B cell (primary cell): ENCODE results near the gene CACNA1A. TPM values are rescaled to one million over a fixed set of nuclear protein-coding genes. Genes with fewer than 3 reads are reported as not detected.

Experiments
- ATAC-seq: fragments of 200-7000 bp; cut with Tn5 transposase; one replicate; pipeline ENCODE4 v1.10.0; 2021; ENCODE audit warnings: low read depth, mild to moderate bottlenecking, moderate number of reproducible peaks, moderate library complexity
- CTCF ChIA-PET: fragments of 350-600 bp; sonication (Branson Sonifier 250); formaldehyde crosslinking; loops from one replicate; lab custom pipeline; 2021; ENCODE audit warnings: antibody characterized with exemption, inconsistent platforms; lab: Charles Lee
- POLR2A ChIA-PET: fragments of 350-600 bp; sonication (Branson Sonifier 250); formaldehyde crosslinking; loops from one replicate; lab custom pipeline; 2021; ENCODE audit warnings: antibody characterized with exemption; lab: Charles Lee
- DNase-seq: peaks from one replicate; pipeline ENCODE4 v3.0.0; 2013
- H2AFZ ChIP-seq: 2 replicates; pipeline ENCODE4 v1.6.1; 2012; ENCODE audit warnings: mild to moderate bottlenecking, low read depth, low read length; ENCODE audit not compliant: insufficient read depth, poor library complexity, severe bottlenecking
- H3K27ac ChIP-seq, 2 donors: 1 replicate in 1 of 2; 2 replicates in 1 of 2; pipeline ENCODE4 v1.5.1; 2012 to 2013; ENCODE audit warnings: low read length in 2 of 2, mild to moderate bottlenecking in 2 of 2, moderate library complexity in 1 of 2
- H3K27me3 ChIP-seq, 4 experiments: fragments of 200-600 bp in 1 of 4; sonication (generic) in 1 of 4; replicated peaks in 1 of 4; 1 replicate in 2 of 4; 2 replicates in 2 of 4; pipeline versions ENCODE4 v1.6.1 to v1.7.0; 2013 to 2016; ENCODE audit warnings: low read length in 3 of 4, mild to moderate bottlenecking in 2 of 4, mixed read lengths in 1 of 4, moderate library complexity in 1 of 4; ENCODE audit not compliant: insufficient read depth in 4 of 4, control insufficient read depth in 3 of 4; ENCODE audit errors: control extremely low read depth in 1 of 4
- H3K36me3 ChIP-seq, 2 experiments: replicated peaks in 1 of 2; 1 replicate in 1 of 2; 2 replicates in 1 of 2; pipeline versions ENCODE4 v1.6.1 to v1.7.1; 2013; ENCODE audit warnings: low read length in 1 of 2; ENCODE audit not compliant: insufficient read depth in 2 of 2, control insufficient read depth in 1 of 2; ENCODE audit errors: control extremely low read depth in 1 of 2, extremely low read depth in 1 of 2
- H3K4me1 ChIP-seq, 2 donors: fragments of 200-600 bp in 1 of 2; sonication (generic) in 1 of 2; 1 replicate in 1 of 2; 2 replicates in 1 of 2; pipeline versions ENCODE4 v1.5.1 to v1.6.1; 2013 to 2017; ENCODE audit warnings: low read length in 2 of 2; ENCODE audit not compliant: control insufficient read depth in 2 of 2, insufficient read depth in 2 of 2
- H3K4me2 ChIP-seq: replicated peaks from 2 replicates; pipeline ENCODE3; 2012; ENCODE audit warnings: mild to moderate bottlenecking, low read depth, low read length; ENCODE audit not compliant: poor library complexity, severe bottlenecking
- H3K4me3 ChIP-seq, 5 experiments: fragments of 200-600 bp in 1 of 5; sonication (generic) in 1 of 5; 1 replicate in 3 of 5; 2 replicates in 2 of 5; pipeline versions ENCODE4 v1.5.1 to v1.7.0; 2011 to 2016; ENCODE audit warnings: low read length in 4 of 5, mild to moderate bottlenecking in 4 of 5, low read depth in 2 of 5, control low read depth in 1 of 5, moderate library complexity in 1 of 5; ENCODE audit not compliant: insufficient read depth in 1 of 5; ENCODE audit errors: control extremely low read depth in 1 of 5, extremely low read depth in 1 of 5
- H3K79me2 ChIP-seq: fragments of 200-600 bp; sonication (generic); one replicate; pipeline ENCODE4 v1.6.0; 2016; ENCODE audit warnings: low read length; ENCODE audit not compliant: control insufficient read depth, insufficient read depth
- H3K9ac ChIP-seq: fragments of 200-600 bp; sonication (generic); 2 replicates; pipeline ENCODE4 v1.6.1; 2017; ENCODE audit warnings: mild to moderate bottlenecking, low read length, moderate library complexity
- H3K9me3 ChIP-seq, 3 donors: one replicate each; pipeline versions ENCODE4 v1.6.1 to v1.7.1; 2013; ENCODE audit warnings: low read length in 2 of 3; ENCODE audit not compliant: control insufficient read depth in 2 of 3, insufficient read depth in 1 of 3; ENCODE audit errors: control extremely low read depth in 1 of 3
- H4K20me1 ChIP-seq: 2 replicates; pipeline ENCODE4 v1.6.0; 2012; ENCODE audit warnings: mild to moderate bottlenecking, low read length; ENCODE audit not compliant: insufficient read depth, control insufficient read depth, poor library complexity, severe bottlenecking
- H3K27ac Mint-ChIP-seq: one replicate; pipeline ENCODE4 v1.8.0; 2021; ENCODE audit warnings: mixed read lengths
- H3K27me3 Mint-ChIP-seq: one replicate; pipeline ENCODE4 v1.8.0; 2021; ENCODE audit warnings: mixed read lengths
- H3K4me1 Mint-ChIP-seq: one replicate; pipeline ENCODE4 v1.8.0; 2021; ENCODE audit warnings: mixed read lengths
- H3K4me3 Mint-ChIP-seq: one replicate; pipeline ENCODE4 v1.8.0; 2021; ENCODE audit warnings: mixed read lengths
- H3K9me3 Mint-ChIP-seq: one replicate; pipeline ENCODE4 v1.8.0; 2022; ENCODE audit warnings: mixed read lengths; ENCODE audit not compliant: insufficient read depth
- EZH2 ChIP-seq: IDR thresholded peaks from 2 replicates; pipeline ENCODE4 v1.6.1; 2012; ENCODE audit warnings: borderline replicate concordance, low read depth, mild to moderate bottlenecking, moderate library complexity, low read length; ENCODE audit not compliant: insufficient read depth, poor library complexity, severe bottlenecking
- WGBS: methylation state at CpG from one replicate; pipeline ENCODE4 v1.1.5; 2013; ENCODE audit warnings: missing lambda C conversion rate; ENCODE audit not compliant: insufficient coverage; 5-methylcytosine and 5-hydroxymethylcytosine counted together
- intact Hi-C: fragments of 100-400 bp; cut with micrococcal nuclease; formaldehyde crosslinking; loops from one replicate; pipeline ENCODE4 v1.10.0; 2022
- polyA plus RNA-seq: library from polyadenylated mRNA; depleted of rRNA; stranded (reverse); fragments of >200 nt; gene quantifications from 2 replicates; pipeline ENCODE4 v1.2.3, GENCODE V29; 2012
- total RNA-seq, 2 donors: library from RNA; stranded (reverse); fragments of 120-200 nt in 1 of 2; gene quantifications; 1 replicate in 1 of 2; 2 replicates in 1 of 2; pipeline versions ENCODE4 v1.2.3 to v1.2.4, GENCODE V29; 2013 to 2022
- TF ChIP-seq, protein P1 (sequence below): fragments of 200-600 bp; IDR thresholded peaks from one replicate; pipeline ENCODE4 v1.8.0; 2022; ENCODE audit warnings: antibody characterized with exemption, mild to moderate bottlenecking

Gene CACNA1A
- total and polyA plus RNA-seq, 2 donors (not counting 1 experiment from before 2014, with no cell fraction given) = 1.2 to 1.3 TPM

- Histone ChIP-seq H3K9ac (no peak overlapping the region), H3K27me3 (peaks cover 0 to 36% (median 23%) of the 10 kb centered on the region in 4 experiments), H3K4me1 (peaks cover 0 to 5% of the 10 kb centered on the region in 2 donors), H3K79me2 (no peaks in the 10 kb centered on the region), H3K9me3 (peaks cover 0 to 14% (median 0%) of the 10 kb centered on the region in 3 donors), H4K20me1 (no peaks in the 10 kb centered on the region), H2AFZ (no peak overlapping the region), H3K4me2 (no peak overlapping the region), H3K36me3 (no peaks in the 10 kb centered on the region), H3K4me3 (no peak overlapping the region), H3K27ac (no peak overlapping the region)
- H3K4me3 Mint-ChIP-seq = no peak overlapping the region
- CTCF ChIA-PET = no interaction called here
- POLR2A ChIA-PET = no interaction called here
- ATAC-seq = no peak
- DNase-seq = no peak
- no peaks in the 10 kb centered on the region for H3K4me1 Mint-ChIP-seq
- WGBS = 68% methylated on average over 7 of the region's 12 CpGs
- H3K9me3 Mint-ChIP-seq = peaks cover 2% of the 10 kb centered on the region
- peaks cover 58% of the 10 kb centered on the region for H3K27me3 Mint-ChIP-seq
- H3K27ac Mint-ChIP-seq = no peak overlapping the region
- TF ChIP-seq EZH2 = no peak
- TF ChIP-seq, protein P1, sequence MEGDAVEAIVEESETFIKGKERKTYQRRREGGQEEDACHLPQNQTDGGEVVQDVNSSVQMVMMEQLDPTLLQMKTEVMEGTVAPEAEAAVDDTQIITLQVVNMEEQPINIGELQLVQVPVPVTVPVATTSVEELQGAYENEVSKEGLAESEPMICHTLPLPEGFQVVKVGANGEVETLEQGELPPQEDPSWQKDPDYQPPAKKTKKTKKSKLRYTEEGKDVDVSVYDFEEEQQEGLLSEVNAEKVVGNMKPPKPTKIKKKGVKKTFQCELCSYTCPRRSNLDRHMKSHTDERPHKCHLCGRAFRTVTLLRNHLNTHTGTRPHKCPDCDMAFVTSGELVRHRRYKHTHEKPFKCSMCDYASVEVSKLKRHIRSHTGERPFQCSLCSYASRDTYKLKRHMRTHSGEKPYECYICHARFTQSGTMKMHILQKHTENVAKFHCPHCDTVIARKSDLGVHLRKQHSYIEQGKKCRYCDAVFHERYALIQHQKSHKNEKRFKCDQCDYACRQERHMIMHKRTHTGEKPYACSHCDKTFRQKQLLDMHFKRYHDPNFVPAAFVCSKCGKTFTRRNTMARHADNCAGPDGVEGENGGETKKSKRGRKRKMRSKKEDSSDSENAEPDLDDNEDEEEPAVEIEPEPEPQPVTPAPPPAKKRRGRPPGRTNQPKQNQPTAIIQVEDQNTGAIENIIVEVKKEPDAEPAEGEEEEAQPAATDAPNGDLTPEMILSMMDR = no peak
- intact Hi-C loops = no loop called here
These were observed 2.6 kb downstream of the CACNA1A start for GRCh38 chr19:13503570-13504235.

DNA sequence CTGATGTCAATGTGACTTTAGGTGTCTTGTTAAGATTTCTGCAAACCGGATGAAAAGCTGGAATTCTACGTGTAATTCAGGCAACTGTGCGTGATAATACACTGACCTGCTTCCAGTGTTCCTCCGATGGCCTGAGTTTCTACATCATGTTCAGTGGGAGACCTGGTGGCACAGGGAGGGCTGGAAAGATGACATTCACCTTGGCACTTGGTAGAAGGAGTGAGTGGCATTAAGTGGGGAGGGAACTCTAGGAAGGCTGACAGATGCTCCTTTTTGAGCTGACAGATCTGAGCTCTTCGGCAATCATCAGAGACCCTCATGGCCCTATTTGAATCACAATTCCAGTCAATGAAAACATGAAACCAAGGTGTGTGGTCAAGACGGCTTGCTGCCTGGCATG is 4.0 kb downstream of the CACNA1A start:
- CTCF ChIA-PET = no interaction called here
- Histone ChIP-seq H3K4me1 (peaks cover 0 to 5% of the 10 kb centered on the region in 2 donors), H3K4me2 (no peak overlapping the region), H3K27me3 (peaks cover 0 to 28% (median 12%) of the 10 kb centered on the region in 4 experiments), H4K20me1 (no peaks in the 10 kb centered on the region), H3K9ac (no peak overlapping the region), H3K79me2 (no peaks in the 10 kb centered on the region), H3K4me3 (no peak overlapping the region), H3K36me3 (no peaks in the 10 kb centered on the region), H3K27ac (no peak overlapping the region), H2AFZ (no peak overlapping the region), H3K9me3 (peaks cover 0 to 10% (median 0%) of the 10 kb centered on the region in 3 donors)
- no peaks in the 10 kb centered on the region for H3K4me1 Mint-ChIP-seq
- no peak overlapping the region for H3K4me3 Mint-ChIP-seq
- H3K27ac Mint-ChIP-seq = no peak overlapping the region
- POLR2A ChIA-PET = no interaction called here
- TF ChIP-seq, protein P1 = no peak
- no peak for TF ChIP-seq EZH2
- 97% methylated on average over 5 of the region's 6 CpGs for WGBS
- intact Hi-C loops = no loop called here
- DNase-seq = no peak
- no peak for ATAC-seq
- H3K27me3 Mint-ChIP-seq = peaks cover 47% of the 10 kb centered on the region
- peaks cover 2% of the 10 kb centered on the region for H3K9me3 Mint-ChIP-seq
